Smooth muscle cell (in vitro differentiated cells): ENCODE results near the gene SYS1. TPM values are rescaled to one million over a fixed set of nuclear protein-coding genes. Genes with fewer than 3 reads are reported as not detected.

Source experiments
- DNase-seq: peaks from one replicate; lab custom pipeline; 2025; ENCODE audit not compliant: unreplicated experiment; lab: John Stamatoyannopoulos, UW
- H2AFZ ChIP-seq: fragments of 200-600 bp; sonication (generic); 2 replicates; pipeline ENCODE4 v1.6.0; 2016; ENCODE audit warnings: antibody characterized with exemption, low read depth, mild to moderate bottlenecking
- H3F3A ChIP-seq: fragments of 200-600 bp; sonication (generic); 2 replicates; pipeline ENCODE4 v1.6.0; 2017; ENCODE audit warnings: antibody characterized with exemption, low read depth
- H3K27ac ChIP-seq: fragments of 200-600 bp; sonication (generic); 2 replicates; pipeline ENCODE4 v1.5.1; 2016; ENCODE audit warnings: low read depth, mild to moderate bottlenecking
- H3K27me3 ChIP-seq: fragments of 200-600 bp; sonication (generic); 2 replicates; pipeline ENCODE4 v1.6.1; 2016; ENCODE audit warnings: low read depth, mild to moderate bottlenecking
- H3K36me3 ChIP-seq: fragments of 200-600 bp; sonication (generic); 2 replicates; pipeline ENCODE4 v1.5.1; 2016; ENCODE audit warnings: low read depth
- H3K4me1 ChIP-seq: fragments of 200-600 bp; sonication (generic); 2 replicates; pipeline ENCODE4 v1.5.1; 2016; ENCODE audit warnings: low read depth
- H3K4me2 ChIP-seq: fragments of 200-600 bp; sonication (generic); 2 replicates; pipeline ENCODE4 v1.6.0; 2016; ENCODE audit warnings: mild to moderate bottlenecking
- H3K4me3 ChIP-seq: fragments of 200-600 bp; sonication (generic); 2 replicates; pipeline ENCODE4 v1.5.1; 2016; ENCODE audit warnings: mild to moderate bottlenecking
- H3K79me2 ChIP-seq: fragments of 200-600 bp; sonication (generic); 2 replicates; pipeline ENCODE4 v1.6.0; 2016; ENCODE audit warnings: low read depth, mild to moderate bottlenecking
- H3K9ac ChIP-seq: fragments of 200-600 bp; sonication (generic); 2 replicates; pipeline ENCODE4 v1.6.0; 2016; ENCODE audit warnings: low read depth
- H3K9me3 ChIP-seq: fragments of 200-600 bp; sonication (generic); replicated peaks from 2 replicates; pipeline ENCODE4 v1.5.1; 2016; ENCODE audit warnings: low read depth
- H4K20me1 ChIP-seq: fragments of 200-600 bp; sonication (generic); 2 replicates; pipeline ENCODE4 v1.6.0; 2016; ENCODE audit warnings: low read depth
- CTCF ChIP-seq: fragments of 200-600 bp; sonication (generic); IDR thresholded peaks from 2 replicates; pipeline ENCODE4 v1.5.1; 2017; ENCODE audit warnings: borderline replicate concordance, mild to moderate bottlenecking, antibody characterized with exemption; ENCODE audit not compliant: insufficient read depth, poor library complexity, severe bottlenecking
- WGBS: methylation state at CpG from one replicate; pipeline ENCODE4 v1.1.7; 2016; ENCODE audit warnings: low lambda C conversion rate; 5-methylcytosine and 5-hydroxymethylcytosine counted together
- polyA plus RNA-seq: library from polyadenylated mRNA; unstranded; fragments of >200 nt; fragmentation: Nextera tagmentation; extraction: Ambion mirVana; gene quantifications from 2 replicates; pipeline ENCODE4 v1.2.1, GENCODE V29; 2016
- total RNA-seq: library from RNA; depleted of rRNA; stranded (reverse); fragments of >200 nt; gene quantifications from 2 replicates; pipeline ENCODE4 v1.2.3, GENCODE V29; 2014

SYS1 gene
- total and polyA plus RNA-seq, 2 experiments from 2014 or later: 14.5 to 17.0 TPM

DNA sequence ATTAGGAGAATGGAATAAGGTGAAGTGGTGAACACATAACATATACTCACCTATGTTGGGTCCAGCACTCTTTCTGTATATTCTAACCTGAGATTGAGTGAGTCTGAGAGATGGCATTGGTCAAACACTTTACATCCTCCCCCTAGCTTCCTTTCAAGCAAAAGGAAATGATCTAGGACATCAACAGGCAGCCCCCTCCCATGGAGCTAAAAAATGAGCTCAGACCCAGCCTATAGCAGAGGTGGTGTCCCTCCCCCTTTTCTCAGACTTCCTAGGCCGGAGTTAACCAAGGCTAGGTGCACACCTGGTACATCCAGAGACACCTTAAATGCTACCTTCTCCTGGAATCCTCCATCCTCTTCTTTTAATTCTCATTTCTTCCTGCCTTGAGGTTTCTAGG lies 9.2 kb upstream of the SYS1 start:
- no peaks in the 10 kb centered on the region for H3K27me3 ChIP-seq
- H3K4me3 ChIP-seq: no peak overlapping the region
- peaks cover 43% of the 10 kb centered on the region for H3F3A ChIP-seq
- 100% methylated on average over 1 of the region's 1 CpG for WGBS
- TF ChIP-seq CTCF: no peak
- H3K9ac ChIP-seq: no peak overlapping the region
- H3K9me3 ChIP-seq: no peaks in the 10 kb centered on the region
- H3K36me3 ChIP-seq: no peaks in the 10 kb centered on the region
- H4K20me1 ChIP-seq: peaks cover 5% of the 10 kb centered on the region
- H3K4me1 ChIP-seq: peaks cover 23% of the 10 kb centered on the region
- no peak overlapping the region for H2AFZ ChIP-seq
- peak overlapping the region; percentile 84 for H3K27ac ChIP-seq
- no peak for DNase-seq
- no peaks in the 10 kb centered on the region for H3K79me2 ChIP-seq
- peak overlapping the region; percentile 49 for H3K4me2 ChIP-seq

DNA sequence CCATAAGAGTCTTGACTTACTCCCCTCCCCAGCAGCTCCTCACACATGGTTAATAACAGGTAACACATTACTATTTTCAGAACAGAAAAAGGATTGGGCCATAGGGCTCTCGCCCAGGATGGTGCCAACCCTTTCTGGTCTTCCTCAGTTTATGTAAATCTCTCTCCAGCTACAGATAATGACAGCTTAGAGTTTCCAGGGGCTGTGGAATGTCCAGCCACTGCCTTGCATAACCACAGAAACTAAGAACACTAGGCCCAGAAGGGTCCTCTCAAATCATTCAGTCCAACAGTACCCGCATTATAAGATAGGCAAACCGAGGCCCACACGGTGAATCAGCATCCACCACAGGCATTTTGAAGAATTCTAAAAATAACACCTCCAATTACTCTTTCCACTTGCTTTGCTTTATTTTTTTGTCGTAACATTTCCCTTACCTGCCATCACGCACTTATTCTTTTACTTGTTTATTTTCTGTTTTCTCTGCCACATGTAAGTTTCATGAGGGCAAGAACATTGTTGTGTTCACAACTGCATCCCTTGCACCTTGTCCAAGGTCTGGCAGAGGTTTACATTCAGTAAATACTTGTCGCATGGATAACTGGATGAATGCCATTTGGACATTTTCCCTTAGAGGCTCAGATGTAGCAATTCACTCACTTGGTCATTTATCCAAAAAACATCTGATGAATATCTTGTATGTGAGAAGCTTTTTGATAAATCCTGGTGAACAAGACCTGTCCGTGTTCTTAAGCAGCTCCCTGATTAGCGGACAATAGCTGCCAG lies 8.3 kb upstream of the SYS1 start:
- 25% methylated on average over 9 of the region's 9 CpGs for WGBS
- peak overlapping the region; percentile 84 for H3K27ac ChIP-seq

DNA sequence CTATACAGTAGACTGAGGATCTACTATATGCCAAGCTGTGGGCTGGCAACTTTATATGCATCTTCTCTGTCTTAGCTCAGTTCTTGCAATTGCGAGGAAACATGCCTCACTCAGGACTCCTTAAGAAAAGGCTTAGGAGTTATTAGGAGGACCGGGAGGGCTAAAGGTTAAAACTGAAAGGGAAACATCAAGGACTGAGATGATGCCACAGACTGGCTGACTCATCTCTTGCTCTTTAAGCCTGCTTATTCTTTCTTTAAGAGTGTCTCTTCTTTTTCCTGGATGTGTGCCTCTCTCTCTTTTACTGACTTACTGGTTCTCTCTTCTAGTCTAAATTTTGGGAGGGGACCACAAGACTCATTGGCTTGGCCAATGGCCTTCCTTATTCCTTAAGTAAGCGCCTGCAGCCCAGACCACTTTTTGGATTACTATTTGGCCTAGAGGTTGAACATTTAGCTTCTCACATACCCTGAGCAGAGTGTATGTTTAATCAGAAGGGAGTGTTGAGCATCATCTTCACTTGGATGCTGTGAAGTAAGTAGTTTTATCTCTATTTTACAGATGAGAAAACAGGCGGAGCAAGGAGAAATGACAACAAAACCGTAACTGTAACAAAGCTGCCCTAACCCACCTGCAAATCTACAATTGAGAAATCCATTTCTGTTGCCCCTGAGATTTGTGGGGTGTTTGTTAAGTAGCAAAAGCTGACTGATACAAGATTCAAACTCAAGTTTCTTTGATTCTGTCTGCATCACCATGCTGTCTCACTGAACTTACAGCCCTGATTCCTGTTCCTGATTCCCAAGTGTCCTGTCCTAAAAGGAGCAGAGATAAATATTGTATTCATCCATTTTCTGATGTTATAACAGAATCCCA lies 7.5 kb upstream of the SYS1 start:
- Histone ChIP-seq H3K27me3 (no peaks in the 10 kb centered on the region), H3K9me3 (no peaks in the 10 kb centered on the region), H3K36me3 (no peaks in the 10 kb centered on the region), H2AFZ (no peak overlapping the region), H3K9ac (no peak overlapping the region), H3K27ac (peak overlapping the region; percentile 84), H3K79me2 (no peaks in the 10 kb centered on the region), H3K4me1 (peaks cover 37% of the 10 kb centered on the region), H3K4me2 (peak overlapping the region; percentile 49), H3K4me3 (no peak overlapping the region), H4K20me1 (peaks cover 5% of the 10 kb centered on the region), H3F3A (peaks cover 37% of the 10 kb centered on the region)
- TF ChIP-seq CTCF: no peak
- no peak for DNase-seq
- WGBS: 21% methylated on average over 5 of the region's 5 CpGs

More for the DNA sequence above, 8.3 kb upstream of the SYS1 start:
- Histone ChIP-seq H3K9me3 (no peaks in the 10 kb centered on the region), H3K79me2 (no peaks in the 10 kb centered on the region), H3K9ac (no peak overlapping the region), H3K4me1 (peaks cover 31% of the 10 kb centered on the region), H3K4me3 (no peak overlapping the region), H4K20me1 (peaks cover 5% of the 10 kb centered on the region), H3K36me3 (no peaks in the 10 kb centered on the region), H3K4me2 (peak overlapping the region; percentile 49), H3F3A (peaks cover 36% of the 10 kb centered on the region), H3K27me3 (no peaks in the 10 kb centered on the region), H2AFZ (no peak overlapping the region)
- no peak for TF ChIP-seq CTCF
- no peak for DNase-seq
